Fibroblast of lung (primary cell): Measurements from ENCODE around the gene JTB. TPM values are rescaled to one million over a fixed set of nuclear protein-coding genes. Genes with fewer than 3 reads are reported as not detected.
"Not testable (repeated sequence)": the region's sequence is repeated elsewhere in the genome, so short reads cannot be mapped to it uniquely, and the experiment has no call there.

ENCODE experiments used
- DNase-seq, 2 donors: peaks; one replicate each; pipeline versions ENCODE4 v3.0.0 to v3.0.0-alpha.2; 2010; ENCODE audit warnings: low read depth in 2 of 2
- H2AFZ ChIP-seq: 2 replicates; pipeline ENCODE4 v1.5.1; 2012; ENCODE audit warnings: low read length, control low read depth, inconsistent platforms
- H3K27ac ChIP-seq: 2 replicates; pipeline ENCODE4 v1.5.1; 2011; ENCODE audit warnings: low read length, control low read depth; ENCODE audit not compliant: insufficient read depth
- H3K27me3 ChIP-seq: 2 replicates; pipeline ENCODE4 v1.5.1; 2011; ENCODE audit warnings: mild to moderate bottlenecking, low read length; ENCODE audit not compliant: control insufficient read depth, insufficient read depth
- H3K36me3 ChIP-seq: 2 replicates; pipeline ENCODE4 v1.5.1; 2011; ENCODE audit warnings: low read length; ENCODE audit not compliant: control insufficient read depth, insufficient read depth
- H3K4me1 ChIP-seq: 2 replicates; pipeline ENCODE4 v1.5.1; 2011; ENCODE audit warnings: low read length; ENCODE audit not compliant: control insufficient read depth, insufficient read depth; ENCODE audit errors: extremely low read depth
- H3K4me2 ChIP-seq: 2 replicates; pipeline ENCODE4 v1.5.1; 2011; ENCODE audit warnings: low read length, control low read depth; ENCODE audit not compliant: insufficient read depth; ENCODE audit errors: extremely low read depth
- H3K4me3 ChIP-seq, 4 experiments: fragments of 200-600 bp in 1 of 4; sonication (generic) in 1 of 4; replicated peaks in 1 of 4; 2 replicates each; pipeline ENCODE4 v1.5.1; 2011 to 2016; ENCODE audit warnings: low read length in 4 of 4, low read depth in 3 of 4, mild to moderate bottlenecking in 3 of 4, control low read depth in 2 of 4, inconsistent platforms in 1 of 4, mixed read lengths in 1 of 4; ENCODE audit not compliant: insufficient read depth in 1 of 4; ENCODE audit errors: control extremely low read depth in 1 of 4
- H3K79me2 ChIP-seq: 2 replicates; pipeline ENCODE4 v1.5.1; 2012; ENCODE audit warnings: mild to moderate bottlenecking, low read length, inconsistent platforms; ENCODE audit not compliant: control insufficient read depth, insufficient read depth
- H3K9ac ChIP-seq: 2 replicates; pipeline ENCODE4 v1.5.1; 2011; ENCODE audit warnings: mild to moderate bottlenecking, low read length, control low read depth; ENCODE audit not compliant: insufficient read depth
- H3K9me3 ChIP-seq: 2 replicates; pipeline ENCODE4 v1.5.1; 2012; ENCODE audit warnings: low read depth, low read length; ENCODE audit not compliant: control insufficient read depth, insufficient read depth
- H4K20me1 ChIP-seq: 2 replicates; pipeline ENCODE4 v1.5.1; 2011; ENCODE audit warnings: low read length; ENCODE audit not compliant: control insufficient read depth, insufficient read depth; ENCODE audit errors: extremely low read depth
- CTCF ChIP-seq, 2 donors: IDR thresholded peaks in 1 of 2; conservative IDR thresholded peaks in 1 of 2; 1 replicate in 1 of 2; 2 replicates in 1 of 2; pipeline ENCODE4 v1.5.1; 2011 to 2012; ENCODE audit warnings: low read length in 2 of 2, control low read depth in 1 of 2, inconsistent platforms in 1 of 2, low read depth in 1 of 2, mild to moderate bottlenecking in 1 of 2
- EZH2 ChIP-seq: IDR thresholded peaks from 2 replicates; pipeline ENCODE4 v1.5.1; 2012; ENCODE audit warnings: low read length, control low read depth, mild to moderate bottlenecking; ENCODE audit errors: missing control alignments
- polyA plus RNA-seq, 2 donors: library from polyadenylated mRNA; depleted of rRNA in 1 of 2; stranded (reverse) in 1 of 2; unstranded in 1 of 2; fragments of >200 nt; gene quantifications; 2 replicates each; pipeline ENCODE4 v1.2.1, GENCODE V29; 2011 to 2012; ENCODE audit warnings: missing spikeins in 1 of 2
- total RNA-seq: library from RNA; depleted of rRNA; stranded (reverse); fragments of >200 nt; gene quantifications from 2 replicates; pipeline ENCODE4 v1.2.1, GENCODE V29; 2014

The JTB gene
- total and polyA plus RNA-seq, 2 donors (not counting 1 experiment from before 2014, with no cell fraction given), result 98.9 to 123 TPM

- no peaks in the 10 kb centered on the region for H3K27me3 ChIP-seq
- peak within 1 kb of the TSS; percentile 68 for H3K27ac ChIP-seq
- H4K20me1 ChIP-seq, result no peaks in the 10 kb centered on the region
- H3K4me2 ChIP-seq, result peak within 1 kb of the TSS; percentile 94
- peaks cover 17% of the 10 kb centered on the region for H3K79me2 ChIP-seq
- peak within 1 kb of the TSS; percentile 70 for H3K9ac ChIP-seq
- peak within 1 kb of the TSS; percentile 89 for H2AFZ ChIP-seq
- peaks cover 6% of the 10 kb centered on the region for H3K36me3 ChIP-seq
- H3K9me3 ChIP-seq, result no peaks in the 10 kb centered on the region
- peak; percentile 83 to 86 for DNase-seq
- peaks cover 3% of the 10 kb centered on the region for H3K4me1 ChIP-seq
- no peak for TF ChIP-seq EZH2
- TF ChIP-seq CTCF (conservative IDR thresholded peaks at IDR 0.05 in 1 of 2, IDR thresholded peaks at IDR 0.05 in 1 of 2; ENCODE audit: low read depth in 1 of 2, low read length in 2 of 2), result no peak
- peak within 1 kb of the TSS; percentile 54 to 100 (median 84) for H3K4me3 ChIP-seq
These were observed 8.7 kb upstream of the JTB start, which contains the start of gene RAB13 for GRCh38 chr1:153985941-153986761. Gene RAB13, minus strand, starts transcription at chr1:153986339. Its CDS starts 103 bp downstream, at chr1:153986236.

GRCh38 chr1:153985341-153985912, 8.0 kb upstream of the JTB start:
- Histone ChIP-seq H3K4me3 (peak overlapping the region; percentile 54 to 100 (median 84)), H2AFZ (peak overlapping the region; percentile 57), H3K4me2 (peak overlapping the region; percentile 94), H3K36me3 (peaks cover 8% of the 10 kb centered on the region), H3K27me3 (no peaks in the 10 kb centered on the region), H4K20me1 (no peaks in the 10 kb centered on the region), H3K4me1 (peaks cover 3% of the 10 kb centered on the region), H3K9me3 (no peaks in the 10 kb centered on the region), H3K79me2 (peaks cover 11% of the 10 kb centered on the region), H3K9ac (peak overlapping the region; percentile 70), H3K27ac (peak overlapping the region; percentile 68)
- DNase-seq, result peak; percentile 72 to 83
- TF ChIP-seq EZH2, result no peak
- no peak for TF ChIP-seq CTCF (conservative IDR thresholded peaks at IDR 0.05 in 1 of 2, IDR thresholded peaks at IDR 0.05 in 1 of 2; ENCODE audit: low read depth in 1 of 2, low read length in 2 of 2)

GRCh38 chr1:153984123-153984894, 6.8 kb upstream of the JTB start:
- Histone ChIP-seq H3K27ac (no peak overlapping the region), H3K4me1 (peaks cover 3% of the 10 kb centered on the region), H3K9ac (no peak overlapping the region), H3K79me2 (peaks cover 11% of the 10 kb centered on the region), H3K4me2 (peak overlapping the region; percentile 94), H4K20me1 (no peaks in the 10 kb centered on the region), H3K36me3 (peaks cover 8% of the 10 kb centered on the region), H3K4me3 (peak overlapping the region; percentile 54 to 100 (median 84)), H3K9me3 (no peaks in the 10 kb centered on the region), H2AFZ (no peak overlapping the region), H3K27me3 (no peaks in the 10 kb centered on the region)
- TF ChIP-seq EZH2 (no peak), CTCF (conservative IDR thresholded peaks at IDR 0.05 in 1 of 2, IDR thresholded peaks at IDR 0.05 in 1 of 2; ENCODE audit: low read depth in 1 of 2, low read length in 2 of 2) (no peak)
- no peak for DNase-seq

GRCh38 chr1:153981735-153982134, 4.3 kb upstream of the JTB start:
- not testable (repeated sequence) for H3K27ac ChIP-seq, H2AFZ ChIP-seq, DNase-seq, H3K9me3 ChIP-seq, H3K4me3 ChIP-seq, H3K4me2 ChIP-seq, H3K36me3 ChIP-seq, H3K27me3 ChIP-seq, H4K20me1 ChIP-seq, H3K4me1 ChIP-seq, H3K9ac ChIP-seq
- H3K79me2 ChIP-seq, result peaks cover 17% of the 10 kb centered on the region
